ENCODE results near the gene GPC1. TPM values are rescaled to one million over a fixed set of nuclear protein-coding genes. Genes with fewer than 3 reads are reported as not detected.
A peak's percentile ranks its signal among the peaks of the same experiment; 100 is the strongest.

The GPC1 gene
- total and polyA plus RNA-seq, 2 of the 4 experiments (the other 2 are of a cell fraction): 16.0 to 211 TPM

DNA sequence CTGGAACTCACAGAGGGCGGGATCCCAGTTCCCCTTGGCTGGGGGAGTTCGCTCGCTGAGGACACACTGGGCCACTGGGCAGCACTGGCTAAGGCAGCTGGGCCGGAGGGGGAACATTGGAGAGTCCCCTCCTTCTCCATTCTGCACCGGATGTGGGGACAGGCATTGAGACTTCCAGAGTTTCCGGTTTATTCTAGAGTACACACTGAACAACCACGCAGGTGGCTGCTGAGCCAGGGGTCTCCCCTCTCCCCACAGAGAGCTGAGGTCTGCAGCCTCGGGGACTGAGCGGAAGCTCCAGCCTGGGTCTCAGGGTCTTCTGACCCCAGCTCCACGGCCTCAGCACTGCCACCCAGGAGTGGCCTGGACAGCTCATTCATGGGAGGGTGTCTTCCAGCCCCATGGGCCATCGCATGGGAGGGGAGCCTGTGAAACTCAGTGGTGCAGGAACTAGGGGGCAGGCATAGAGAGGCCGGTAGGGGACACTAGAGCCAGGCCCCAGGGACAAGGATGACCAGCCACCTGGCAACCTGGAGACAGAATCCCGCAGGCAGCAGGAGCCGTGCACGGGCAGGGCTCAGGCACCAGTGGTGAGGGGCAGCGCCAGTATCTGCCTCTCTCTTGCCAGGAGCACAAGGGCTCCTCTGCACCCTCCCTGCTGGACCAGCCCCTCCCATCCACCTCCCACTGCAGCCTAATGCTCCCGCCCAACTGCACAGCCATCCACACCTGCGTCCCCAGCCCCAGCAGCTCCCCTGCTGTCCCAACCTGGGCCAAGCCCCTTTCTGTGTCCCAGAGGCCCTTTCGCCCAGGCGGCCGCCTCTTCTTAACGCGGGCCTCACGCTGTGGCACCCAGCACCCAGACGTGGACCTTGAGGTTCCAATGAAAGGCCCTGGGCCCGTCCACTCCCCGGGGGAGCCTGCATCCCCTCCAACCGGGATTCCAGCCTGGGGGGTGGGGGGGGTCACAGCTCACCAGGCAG is 45.1 kb upstream of the GPC1 start:
- no peak for DNase-seq
- dilution Hi-C loops (cut with HindIII; ENCODE audit: low sequenced_read_pairs, unreplicated experiment): no loop called here
- BruUV-seq (replicated peaks): no TSS peak

More for the DNA sequence above, 45.1 kb upstream of the GPC1 start:
- ChIA-PET POLR2A (ENCODE audit: unreplicated experiment) (no interaction called here), CTCF (no interaction called here)
- Histone ChIP-seq H3K4me1 (ENCODE audit: control insufficient read depth, insufficient read depth, low read length) (peaks cover 11% of the 10 kb centered on the region), H4K91ac (ENCODE audit: insufficient read depth, low read depth, low read length) (peak overlapping the region; percentile 58), H3K23ac (ENCODE audit: low read depth, low read length) (no peak overlapping the region), H3K4me3 (ENCODE audit: insufficient read depth, low read depth, low read length) (no peak overlapping the region), H2BK15ac (ENCODE audit: low read depth, low read length) (peak overlapping the region; percentile 93; the same call in 2 of the 3 replicates), H4K5ac (ENCODE audit: low read depth, low read length) (no peak overlapping the region), H3K14ac (replicated peaks; ENCODE audit: low read depth, low read length) (peak overlapping the region; percentile 19), H4K8ac (ENCODE audit: low read depth in 2 of 2, low read length in 2 of 2) (no peak overlapping the region), H3K9ac (ENCODE audit: low read depth, low read length) (no peak overlapping the region), H3K79me1 (ENCODE audit: low read depth in 1 of 2, low read length in 2 of 2) (peaks cover 0 to 16% of the 10 kb centered on the region in 2 experiments; a peak in 2 of 4 replicates), H4K20me1 (ENCODE audit: insufficient read depth, low read length) (no peaks in the 10 kb centered on the region), H2BK120ac (ENCODE audit: low read depth, low read length) (peak overlapping the region; percentile 85), H3K27me3 (ENCODE audit: control insufficient read depth, insufficient read depth, low read length) (no peaks in the 10 kb centered on the region), H3K4ac (ENCODE audit: low read depth, low read length) (peak overlapping the region; percentile 86), H2AK9ac (replicated peaks; ENCODE audit: low read depth, low read length, poor library complexity) (peak overlapping the region; percentile 23), H3K9me1 (ENCODE audit: insufficient read depth, low read length) (peaks cover 19% of the 10 kb centered on the region), H3K18ac (ENCODE audit: low read depth, low read length) (no peak overlapping the region), H3K27ac (ENCODE audit: insufficient read depth, low read length) (no peak overlapping the region), H3K56ac (ENCODE audit: extremely low read depth, insufficient read depth, low read length) (no peak overlapping the region), H3K9me3 (ENCODE audit: control insufficient read depth, insufficient read depth, low read length) (no peaks in the 10 kb centered on the region), H2BK20ac (ENCODE audit: low read depth, low read length) (peak overlapping the region; percentile 83; the same call in 1 of the 2 replicates), H2BK5ac (ENCODE audit: low read depth, low read length, poor library complexity, severe bottlenecking) (no peak overlapping the region), H3K36me3 (ENCODE audit: control insufficient read depth, insufficient read depth, low read length) (no peaks in the 10 kb centered on the region), H2AFZ (replicated peaks; ENCODE audit: low read length, poor library complexity) (peak overlapping the region; percentile 63), H2AK5ac (ENCODE audit: low read depth, low read length) (peak overlapping the region; percentile 86; the same call in 1 of the 2 replicates), H3K4me2 (ENCODE audit: low read depth, low read length) (no peak overlapping the region)
- no peak for TF ChIP-seq MXI1 (IDR thresholded peaks at IDR 0.05; ENCODE audit: borderline replicate concordance, low read depth, low read length)
- ATAC-seq (ENCODE audit: low read depth): no peak
- intact Hi-C loops (cut with micrococcal nuclease): no loop called here
- in situ Hi-C loops (cut with MboI; ENCODE audit: low sequenced_read_pairs): no loop called here
- 81% methylated on average over 5 of the region's 28 CpGs; no CpG with 5 or more reads in 1 of the 2 experiments for WGBS, 2 experiments (ENCODE audit: extremely low coverage in 2 of 2, insufficient read length in 1 of 2)
